DND-41 (cell line): ENCODE data around the gene CAMTA2.

Experiments used
- ATAC-seq: fragments of 200-7000 bp; cut with Tn5 transposase; 3 replicates; pipeline ENCODE4 v1.9.1; 2021; ENCODE audit warnings: low read depth; ENCODE audit not compliant: insufficient read depth
- DNase-seq: peaks from one replicate; pipeline ENCODE4 v3.0.0-alpha.2; 2020
- H2AFZ ChIP-seq: 2 replicates; pipeline ENCODE4 v1.6.0; 2012; ENCODE audit warnings: low read depth, low read length
- H3K27ac ChIP-seq: 2 replicates; pipeline ENCODE4 v1.5.1; 2012; ENCODE audit warnings: low read length, inconsistent platforms
- H3K27me3 ChIP-seq: fragments of 200-600 bp; sonication (generic); 2 replicates; pipeline ENCODE4 v1.6.0; 2012; ENCODE audit warnings: low read length, mild to moderate bottlenecking, inconsistent platforms; ENCODE audit not compliant: insufficient read depth, poor library complexity
- H3K36me3 ChIP-seq: 2 replicates; pipeline ENCODE4 v1.5.1; 2012; ENCODE audit warnings: low read length, inconsistent platforms; ENCODE audit not compliant: insufficient read depth
- H3K4me1 ChIP-seq: 2 replicates; pipeline ENCODE4 v1.5.1; 2012; ENCODE audit warnings: mild to moderate bottlenecking, low read length; ENCODE audit not compliant: insufficient read depth
- H3K4me2 ChIP-seq: 2 replicates; pipeline ENCODE4 v1.6.0; 2012; ENCODE audit warnings: mild to moderate bottlenecking, moderate library complexity, low read length, inconsistent platforms; ENCODE audit not compliant: insufficient read depth
- H3K4me3 ChIP-seq, 2 experiments: fragments of 200-600 bp in 1 of 2; shearing (Covaris generic) in 1 of 2; 2 replicates each; pipeline ENCODE4 v1.5.1; 2012 to 2016; ENCODE audit warnings: inconsistent platforms in 2 of 2, low read length in 2 of 2, mild to moderate bottlenecking in 2 of 2, low read depth in 1 of 2, moderate library complexity in 1 of 2
- H3K79me2 ChIP-seq: 2 replicates; pipeline ENCODE4 v1.6.0; 2012; ENCODE audit warnings: low read length, inconsistent platforms; ENCODE audit not compliant: insufficient read depth
- H3K9ac ChIP-seq: 2 replicates; pipeline ENCODE4 v1.6.0; 2012; ENCODE audit warnings: low read depth, mild to moderate bottlenecking, inconsistent platforms, low read length, moderate library complexity
- H3K9me3 ChIP-seq: 2 replicates; pipeline ENCODE4 v1.5.1; 2012; ENCODE audit warnings: low read length, moderate library complexity, mild to moderate bottlenecking, inconsistent platforms; ENCODE audit not compliant: insufficient read depth, severe bottlenecking
- H4K20me1 ChIP-seq: 2 replicates; pipeline ENCODE4 v1.6.0; 2012; ENCODE audit warnings: low read length; ENCODE audit not compliant: insufficient read depth
- EZH2 ChIP-seq: IDR thresholded peaks from 3 replicates; pipeline ENCODE4 v1.6.1; 2012; ENCODE audit warnings: borderline replicate concordance, low read depth, mild to moderate bottlenecking, moderate library complexity, low read length, inconsistent platforms; ENCODE audit not compliant: severe bottlenecking
- TF ChIP-seq, protein P1 (sequence below): IDR thresholded peaks from 2 replicates; pipeline ENCODE4 v1.5.1; 2012; ENCODE audit warnings: borderline replicate concordance, low read length, moderate library complexity, mild to moderate bottlenecking; ENCODE audit not compliant: poor library complexity, severe bottlenecking; ENCODE audit errors: extremely low read depth

The CAMTA2 gene

DNA sequence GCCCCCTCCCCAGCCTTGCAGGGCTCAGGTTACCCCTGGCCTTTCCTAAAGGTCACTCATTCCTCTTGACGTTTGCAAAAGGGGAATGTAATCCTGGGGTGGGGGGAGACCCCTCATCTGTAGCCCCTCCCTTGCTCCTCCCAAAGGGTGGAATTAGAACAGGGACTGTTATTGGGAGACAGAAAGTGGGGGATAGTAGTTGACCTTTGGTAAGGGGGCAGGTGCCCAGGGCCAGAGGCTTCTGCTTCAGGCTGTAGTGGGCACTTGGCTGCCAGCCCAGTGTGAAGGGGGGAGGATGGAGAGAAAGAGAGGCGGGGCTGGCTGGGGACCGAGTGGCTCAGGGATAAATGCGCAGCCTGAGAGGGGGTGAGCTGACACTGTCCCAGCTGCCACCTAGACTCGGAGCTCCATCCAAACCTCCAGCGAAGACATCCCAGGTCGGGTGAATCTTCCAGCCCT lies 36.7 kb downstream of the CAMTA2 start, which contains the start of gene ENO3:
Gene ENO3 (plus strand): TSS at position 374 of the 459 bp plus-strand sequence. CDS start 711 bp downstream, outside the sequence.
- H3K36me3 ChIP-seq = peaks cover 24% of the 10 kb centered on the region
- peaks cover 36% of the 10 kb centered on the region for H3K79me2 ChIP-seq
- H3K27me3 ChIP-seq = no peaks in the 10 kb centered on the region
- H3K9me3 ChIP-seq = no peaks in the 10 kb centered on the region
- no peak for ATAC-seq
- peak within 1 kb of the TSS; percentile 90 for H2AFZ ChIP-seq
- H3K4me1 ChIP-seq = peaks cover 36% of the 10 kb centered on the region
- peak within 1 kb of the TSS; percentile 30 to 91; a peak in 3 of 4 replicates for H3K4me3 ChIP-seq
- H3K27ac ChIP-seq = peak within 1 kb of the TSS; percentile 99
- H3K9ac ChIP-seq = peak within 1 kb of the TSS; percentile 98
- H4K20me1 ChIP-seq = peaks cover 18% of the 10 kb centered on the region
- H3K4me2 ChIP-seq = peak within 1 kb of the TSS; percentile 93
- no peak for DNase-seq
- TF ChIP-seq, protein P1, sequence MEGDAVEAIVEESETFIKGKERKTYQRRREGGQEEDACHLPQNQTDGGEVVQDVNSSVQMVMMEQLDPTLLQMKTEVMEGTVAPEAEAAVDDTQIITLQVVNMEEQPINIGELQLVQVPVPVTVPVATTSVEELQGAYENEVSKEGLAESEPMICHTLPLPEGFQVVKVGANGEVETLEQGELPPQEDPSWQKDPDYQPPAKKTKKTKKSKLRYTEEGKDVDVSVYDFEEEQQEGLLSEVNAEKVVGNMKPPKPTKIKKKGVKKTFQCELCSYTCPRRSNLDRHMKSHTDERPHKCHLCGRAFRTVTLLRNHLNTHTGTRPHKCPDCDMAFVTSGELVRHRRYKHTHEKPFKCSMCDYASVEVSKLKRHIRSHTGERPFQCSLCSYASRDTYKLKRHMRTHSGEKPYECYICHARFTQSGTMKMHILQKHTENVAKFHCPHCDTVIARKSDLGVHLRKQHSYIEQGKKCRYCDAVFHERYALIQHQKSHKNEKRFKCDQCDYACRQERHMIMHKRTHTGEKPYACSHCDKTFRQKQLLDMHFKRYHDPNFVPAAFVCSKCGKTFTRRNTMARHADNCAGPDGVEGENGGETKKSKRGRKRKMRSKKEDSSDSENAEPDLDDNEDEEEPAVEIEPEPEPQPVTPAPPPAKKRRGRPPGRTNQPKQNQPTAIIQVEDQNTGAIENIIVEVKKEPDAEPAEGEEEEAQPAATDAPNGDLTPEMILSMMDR = no peak
- TF ChIP-seq EZH2 = no peak

DNA sequence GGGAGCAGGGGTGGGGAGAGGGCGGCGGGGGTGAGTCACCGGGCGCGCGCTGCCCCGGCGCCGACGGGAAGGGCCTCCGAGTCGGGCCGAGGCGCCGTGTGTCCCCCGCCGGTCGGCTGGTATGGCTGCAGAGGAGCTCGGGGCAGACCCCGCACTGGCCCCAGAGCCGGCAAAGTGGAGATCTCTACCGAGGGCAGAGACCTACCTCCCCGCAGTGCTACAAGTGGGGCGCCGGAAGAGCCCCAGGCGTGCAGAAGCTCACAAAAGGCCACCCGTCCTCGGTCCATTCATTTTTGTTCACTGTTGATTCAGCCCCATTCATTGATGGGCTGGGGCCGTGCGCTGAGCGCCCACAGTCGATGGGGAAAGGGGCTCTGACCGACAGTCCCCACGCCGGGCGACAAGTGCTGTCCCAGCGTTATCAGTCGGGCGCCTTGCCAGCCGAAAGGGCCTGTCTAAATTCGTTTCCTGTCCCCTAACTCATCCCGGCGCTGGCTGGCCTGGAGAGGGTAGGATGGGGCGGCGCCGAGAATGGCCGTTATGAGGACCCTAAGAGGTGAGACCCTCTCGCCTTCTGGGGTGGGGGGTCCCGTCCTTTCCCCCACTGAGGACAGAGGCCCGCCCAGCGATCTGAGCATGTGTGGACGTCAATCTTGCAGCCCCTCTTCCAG lies 37.3 kb downstream of the CAMTA2 start:
- H3K4me1 ChIP-seq = peaks cover 42% of the 10 kb centered on the region
- peak overlapping the region; percentile 90 for H2AFZ ChIP-seq
- H3K9me3 ChIP-seq = no peaks in the 10 kb centered on the region
- peaks cover 42% of the 10 kb centered on the region for H3K79me2 ChIP-seq
- TF ChIP-seq, protein P1 = no peak
- TF ChIP-seq EZH2 = no peak
- H3K36me3 ChIP-seq = peaks cover 29% of the 10 kb centered on the region
- H3K4me3 ChIP-seq = peak overlapping the region; percentile 30 to 91; a peak in 3 of 4 replicates
- DNase-seq (peak; percentile 40), ATAC-seq (peak; percentile 11)
- peak overlapping the region; percentile 98 for H3K9ac ChIP-seq
- H4K20me1 ChIP-seq = peaks cover 24% of the 10 kb centered on the region
- peak overlapping the region; percentile 93 for H3K4me2 ChIP-seq
- peak overlapping the region; percentile 99 for H3K27ac ChIP-seq
- no peaks in the 10 kb centered on the region for H3K27me3 ChIP-seq

DNA sequence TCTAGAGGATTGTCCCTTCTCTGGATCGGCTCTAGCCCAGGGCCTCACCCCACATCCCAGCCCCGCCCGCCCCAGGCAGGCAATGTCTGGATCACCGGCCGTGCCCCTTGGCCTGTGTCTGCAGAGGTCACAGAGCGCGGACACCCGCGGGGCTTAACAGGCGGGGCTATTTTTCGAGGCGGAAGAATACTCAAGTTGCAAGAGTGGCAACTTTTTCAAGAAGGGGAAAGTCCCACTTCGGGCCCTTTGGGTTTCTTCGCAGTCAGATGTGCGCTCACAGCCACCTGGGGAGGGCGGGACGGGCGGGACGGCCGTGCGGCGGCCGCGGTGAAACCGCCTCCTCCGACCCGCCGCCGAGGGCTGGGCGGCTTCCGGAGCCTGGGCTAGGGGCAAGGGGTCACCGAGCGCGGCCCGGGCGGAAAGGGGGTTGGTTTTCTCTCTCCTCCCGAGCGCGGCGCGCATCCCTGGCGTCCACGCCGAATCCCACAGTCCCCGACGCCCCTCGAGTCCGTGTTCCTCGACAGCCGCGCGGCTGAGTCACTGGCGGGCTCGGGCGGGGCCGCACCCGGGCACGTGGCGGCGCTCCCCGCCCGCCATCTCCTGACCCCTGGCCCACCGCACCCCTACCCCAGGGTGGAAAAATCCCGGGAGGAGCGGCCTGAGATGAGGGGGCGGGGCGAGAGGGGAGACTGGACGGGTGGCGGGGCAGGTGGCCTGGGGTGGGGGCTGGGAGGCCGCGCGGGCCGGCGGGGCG lies 38.0 kb downstream of the CAMTA2 start:
- ATAC-seq (peak; percentile 33), DNase-seq (peak; percentile 79)
- TF ChIP-seq, protein P1 = no peak
- TF ChIP-seq EZH2 = no peak
- H3K9me3 ChIP-seq = no peaks in the 10 kb centered on the region
- H3K4me2 ChIP-seq = peak overlapping the region; percentile 93
- H2AFZ ChIP-seq = peak overlapping the region; percentile 82
- no peaks in the 10 kb centered on the region for H3K27me3 ChIP-seq
- peak overlapping the region; percentile 98 for H3K9ac ChIP-seq
- peaks cover 49% of the 10 kb centered on the region for H3K4me1 ChIP-seq
- peaks cover 31% of the 10 kb centered on the region for H4K20me1 ChIP-seq
- H3K79me2 ChIP-seq = peaks cover 49% of the 10 kb centered on the region
- H3K4me3 ChIP-seq = peak overlapping the region; percentile 71 to 91
- H3K27ac ChIP-seq = peak overlapping the region; percentile 99
- H3K36me3 ChIP-seq = peaks cover 37% of the 10 kb centered on the region
